Thymus (tissue), 11 donors: ENCODE data around the gene PTCH2. TPM values are rescaled to one million over a fixed set of nuclear protein-coding genes. Genes with fewer than 3 reads are reported as not detected.
"Not testable (repeated sequence)": the region's sequence is repeated elsewhere in the genome, so short reads cannot be mapped to it uniquely, and the experiment has no call there.

Experiments
- DNase-seq, 9 donors: peaks; one replicate each; pipeline ENCODE4 v3.0.0-alpha.2; 2013; ENCODE audit warnings: low spot score in 9 of 9, low read depth in 6 of 9, missing footprints in 1 of 9
- H3K27ac ChIP-seq, 2 donors: one replicate each; pipeline ENCODE4 v1.5.1; 2013; ENCODE audit warnings: control low read depth in 1 of 2, low read depth in 1 of 2, low read length in 1 of 2, mild to moderate bottlenecking in 1 of 2, moderate library complexity in 1 of 2
- H3K27me3 ChIP-seq, 2 donors: one replicate each; pipeline ENCODE4 v1.5.1; 2013; ENCODE audit warnings: low read length in 1 of 2; ENCODE audit not compliant: control insufficient read depth in 2 of 2, insufficient read depth in 1 of 2
- H3K36me3 ChIP-seq, 2 donors: one replicate each; pipeline ENCODE4 v1.5.1; 2013; ENCODE audit warnings: low read length in 1 of 2, mild to moderate bottlenecking in 1 of 2, moderate library complexity in 1 of 2; ENCODE audit not compliant: control insufficient read depth in 2 of 2, insufficient read depth in 2 of 2
- H3K4me1 ChIP-seq, 2 donors: one replicate each; pipeline ENCODE4 v1.5.1; 2013; ENCODE audit warnings: low read length in 2 of 2; ENCODE audit not compliant: control insufficient read depth in 2 of 2, insufficient read depth in 2 of 2
- H3K4me3 ChIP-seq, 2 donors: one replicate each; pipeline ENCODE4 v1.5.1; 2013; ENCODE audit warnings: low read length in 2 of 2, control low read depth in 1 of 2, mild to moderate bottlenecking in 1 of 2
- H3K9me3 ChIP-seq, 2 donors: one replicate each; pipeline ENCODE4 v1.5.1; 2013; ENCODE audit warnings: low read length in 1 of 2, mild to moderate bottlenecking in 1 of 2; ENCODE audit not compliant: control insufficient read depth in 2 of 2, insufficient read depth in 1 of 2
- WGBS: extraction: QIAGEN DNeasy Blood & Tissue Kit; methylation state at CpG from one replicate; pipeline ENCODE4 v1.1.7; 2013; 5-methylcytosine and 5-hydroxymethylcytosine counted together
- polyA plus RNA-seq: library from polyadenylated mRNA; stranded (reverse); fragments of 200-250 nt; gene quantifications from one replicate; pipeline ENCODE4 v1.2.3, GENCODE V29; 2013
- total RNA-seq: library from RNA; stranded (reverse); fragments of 120-200 nt; gene quantifications from one replicate; pipeline ENCODE4 v1.2.4, GENCODE V29; 2013
- donor health status: healthy.

PTCH2 gene
- total and polyA plus RNA-seq, 2 donors = 0.33 to 0.91 TPM

DNA sequence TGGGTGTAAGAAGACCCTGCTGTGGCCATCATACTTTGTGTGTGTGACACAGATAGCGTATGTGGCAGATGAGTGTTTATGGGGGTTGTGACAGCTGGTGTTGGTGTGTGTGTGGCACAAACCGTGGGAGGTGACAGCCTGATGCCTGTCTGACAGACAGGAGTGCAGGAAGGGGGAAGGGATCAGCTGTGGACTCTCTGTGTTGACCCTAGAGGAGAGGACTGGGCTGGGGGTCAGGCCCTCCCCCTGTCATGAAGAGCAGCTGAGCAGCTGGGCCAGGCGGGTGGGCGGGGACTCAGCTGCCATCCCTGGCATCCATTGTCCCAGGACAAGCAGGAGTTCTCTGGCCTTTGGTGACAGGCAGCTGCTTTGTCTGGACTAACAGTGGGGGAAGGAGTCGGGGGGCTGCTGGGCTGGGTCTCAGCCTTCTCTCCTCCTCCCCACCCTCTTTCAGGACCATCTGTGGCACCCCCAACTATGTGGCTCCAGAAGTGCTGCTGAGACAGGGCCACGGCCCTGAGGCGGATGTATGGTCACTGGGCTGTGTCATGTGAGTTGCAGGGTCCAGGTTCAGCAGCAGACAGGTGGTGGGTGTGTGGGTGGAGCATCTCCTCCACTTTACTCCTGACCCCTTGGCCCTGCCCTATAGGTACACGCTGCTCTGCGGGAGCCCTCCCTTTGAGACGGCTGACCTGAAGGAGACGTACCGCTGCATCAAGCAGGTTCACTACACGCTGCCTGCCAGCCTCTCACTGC, 40.6 kb downstream of the PTCH2 start:
- Histone ChIP-seq H3K4me1 (peaks cover 10 to 50% of the 10 kb centered on the region in 2 donors), H3K27me3 (no peaks in the 10 kb centered on the region), H3K27ac (no peak overlapping the region), H3K9me3 (no peaks in the 10 kb centered on the region), H3K4me3 (peak overlapping the region; percentile 24 to 37), H3K36me3 (peaks cover 36 to 43% of the 10 kb centered on the region in 2 donors)
- 96% methylated on average over 13 of the region's 13 CpGs for WGBS
- DNase-seq = no peak

DNA sequence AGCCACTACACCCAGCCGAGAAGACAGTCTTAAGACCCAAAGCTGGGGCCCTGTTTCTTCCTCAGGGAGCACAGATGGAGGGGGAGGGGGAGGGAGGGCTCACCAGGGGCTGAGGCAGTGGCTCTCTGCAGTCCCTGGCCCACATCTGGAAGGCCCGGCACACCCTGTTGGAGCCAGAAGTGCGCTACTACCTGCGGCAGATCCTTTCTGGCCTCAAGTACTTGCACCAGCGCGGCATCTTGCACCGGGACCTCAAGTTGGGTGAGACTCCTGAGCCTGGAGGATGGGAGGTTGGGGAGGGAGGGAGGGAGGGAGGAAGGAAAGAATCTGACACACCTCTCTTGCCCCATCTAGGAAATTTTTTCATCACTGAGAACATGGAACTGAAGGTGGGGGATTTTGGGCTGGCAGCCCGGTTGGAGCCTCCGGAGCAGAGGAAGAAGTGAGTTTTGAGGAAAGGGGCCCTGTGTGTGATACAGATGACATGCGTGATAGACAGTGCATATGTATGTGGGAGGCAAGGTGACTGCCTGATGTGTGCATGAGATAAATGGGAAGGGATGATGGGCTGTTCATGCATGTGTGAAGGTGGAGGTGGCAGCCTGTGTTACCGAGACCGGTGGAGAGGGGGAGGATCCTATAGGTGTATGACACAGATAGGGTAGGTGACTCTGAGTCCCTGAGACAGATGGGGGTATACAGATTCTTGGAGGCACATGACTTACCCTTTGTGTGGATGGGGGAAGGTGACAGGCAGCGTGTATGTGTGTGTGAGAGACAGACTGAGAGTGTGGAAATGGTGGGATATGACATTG, 41.4 kb downstream of the PTCH2 start:
- no peak for DNase-seq
- 87% methylated on average over 13 of the region's 13 CpGs for WGBS
- no peaks in the 10 kb centered on the region for H3K9me3 ChIP-seq

DNA sequence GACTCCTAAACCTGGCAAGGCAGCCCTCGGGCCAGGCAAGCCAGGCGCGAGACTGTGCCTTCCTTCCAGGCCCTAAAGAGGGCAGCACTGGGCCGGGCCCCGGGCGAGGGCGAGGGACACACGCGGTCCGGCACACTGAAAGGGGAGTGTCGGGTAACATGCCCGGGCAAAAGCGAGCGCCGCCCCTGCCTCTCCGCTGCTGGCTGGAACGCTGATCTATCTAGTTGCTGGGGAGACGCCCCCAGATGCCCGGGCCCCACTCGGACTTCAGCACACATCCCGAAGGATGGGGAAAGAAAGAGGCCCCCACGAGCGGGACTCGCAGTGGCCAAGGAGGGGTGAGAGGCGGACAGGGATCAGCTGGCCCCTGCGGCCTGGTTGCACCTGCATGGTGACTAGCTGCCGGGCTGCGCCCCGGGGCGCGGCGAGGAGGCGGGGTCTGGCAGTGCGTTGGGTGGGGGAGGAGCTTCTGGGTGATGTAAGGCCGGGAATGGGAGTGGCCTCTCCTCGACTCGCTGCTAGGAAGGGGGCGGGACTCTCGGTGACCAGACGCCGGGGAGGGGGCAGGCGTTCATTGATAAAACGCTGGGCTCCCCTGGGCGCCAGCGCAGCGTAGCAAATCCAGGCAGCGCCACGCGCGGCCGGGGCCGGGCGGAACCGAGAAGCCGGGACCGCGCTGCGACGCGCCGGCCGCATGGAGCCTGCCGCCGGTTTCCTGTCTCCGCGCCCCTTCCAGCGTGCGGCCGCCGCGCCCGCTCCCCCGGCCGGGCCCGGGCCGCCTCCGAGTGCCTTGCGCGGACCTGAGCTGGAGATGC, 43.1 kb downstream of the PTCH2 start, which contains the start of gene PLK3:
Gene PLK3, plus strand, starts transcription at position 608 of the 815 bp plus-strand sequence. Its CDS starts 87 bp downstream, at position 695.
- Histone ChIP-seq H3K36me3 (peaks cover 23 to 24% of the 10 kb centered on the region in 2 donors), H3K27me3 (no peaks in the 10 kb centered on the region), H3K9me3 (no peaks in the 10 kb centered on the region), H3K27ac (peak within 1 kb of the TSS; percentile 90 to 98), H3K4me3 (peak within 1 kb of the TSS; percentile 80 to 81), H3K4me1 (peaks cover 2 to 39% of the 10 kb centered on the region in 2 donors)
- WGBS = under 1% methylated on average over 79 of the region's 79 CpGs
- peak; percentile 91 to 97 (median 95) for DNase-seq

More for the DNA sequence above, 41.4 kb downstream of the PTCH2 start:
- no peaks in the 10 kb centered on the region for H3K27me3 ChIP-seq
- H3K27ac ChIP-seq = peak overlapping the region; percentile 21 to 26
- peak overlapping the region; percentile 24 to 37 for H3K4me3 ChIP-seq
- peaks cover 36% of the 10 kb centered on the region in 2 donors for H3K36me3 ChIP-seq
- peaks cover 3 to 43% of the 10 kb centered on the region in 2 donors for H3K4me1 ChIP-seq

DNA sequence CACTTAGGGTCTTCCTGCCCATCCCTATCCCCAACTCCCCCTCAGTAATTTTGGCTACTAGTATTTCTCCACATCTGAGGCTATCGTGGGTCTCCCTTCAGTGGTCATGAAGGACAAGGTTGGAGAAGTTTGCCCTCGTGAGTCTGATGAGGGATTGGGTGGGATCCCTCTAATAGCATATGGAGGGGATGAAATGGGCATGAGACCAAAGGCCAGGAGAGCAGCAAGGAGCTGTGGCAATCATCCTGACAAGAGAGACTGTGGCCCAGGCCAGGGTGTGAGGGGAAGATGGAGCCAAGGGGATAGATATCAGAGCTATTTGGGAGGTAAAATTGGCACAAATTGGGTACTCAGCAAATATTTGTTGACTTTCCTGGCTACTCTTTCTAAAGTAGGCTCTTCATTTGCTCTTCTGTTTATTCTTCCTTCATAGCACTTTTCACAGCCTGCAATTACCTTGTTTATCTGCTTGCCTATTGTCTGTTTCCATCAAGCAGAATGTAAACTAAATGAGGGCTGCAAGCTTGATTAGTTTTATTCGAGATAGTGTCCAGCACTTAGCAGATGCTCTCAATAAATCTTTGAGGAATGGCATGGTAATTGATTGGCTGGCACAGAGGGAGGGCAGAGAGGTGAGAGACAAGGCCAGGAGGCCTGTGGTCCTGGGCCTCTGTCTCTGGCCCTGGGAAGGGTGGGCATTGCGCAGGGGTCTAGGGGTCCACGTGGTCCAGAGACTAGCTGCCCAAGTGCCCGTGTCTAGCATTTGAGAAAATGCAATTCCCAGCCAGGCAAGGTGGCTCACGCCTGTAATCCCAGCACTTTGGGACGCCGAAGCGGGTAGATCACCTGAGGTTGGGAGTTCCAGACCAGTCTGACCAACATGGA, 44.3 kb downstream of the PTCH2 start:
- no peak overlapping the region for H3K4me3 ChIP-seq
- WGBS = 96% methylated on average over 10 of the region's 10 CpGs
- no peak for DNase-seq
- no peaks in the 10 kb centered on the region for H3K27me3 ChIP-seq
- no peaks in the 10 kb centered on the region for H3K9me3 ChIP-seq
- H3K4me1 ChIP-seq = peaks cover 2 to 39% of the 10 kb centered on the region in 2 donors
- peaks cover 11 to 13% of the 10 kb centered on the region in 2 donors for H3K36me3 ChIP-seq
- no peak overlapping the region for H3K27ac ChIP-seq

DNA sequence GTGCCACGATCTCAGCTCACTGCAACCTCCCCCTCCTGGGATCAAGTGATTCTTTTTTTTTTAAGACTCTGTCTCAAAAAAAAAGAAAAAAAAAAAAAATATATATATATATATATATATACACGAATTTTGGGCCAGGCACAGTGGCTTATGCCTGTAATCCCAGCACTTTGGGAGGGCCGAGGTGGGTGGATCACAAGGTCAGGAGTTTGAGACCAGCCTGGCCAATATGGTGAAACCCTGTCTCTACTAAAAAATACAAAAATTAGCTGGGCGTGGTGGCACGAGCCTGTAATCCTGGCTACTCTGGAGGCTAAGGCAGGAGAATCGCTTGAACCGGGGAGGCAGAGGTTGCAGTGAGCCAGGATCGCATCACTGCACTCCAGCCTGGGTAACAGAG, 45.2 kb downstream of the PTCH2 start:
- DNase-seq = not testable (repeated sequence)
- 96% methylated on average over 8 of the region's 8 CpGs for WGBS

DNA sequence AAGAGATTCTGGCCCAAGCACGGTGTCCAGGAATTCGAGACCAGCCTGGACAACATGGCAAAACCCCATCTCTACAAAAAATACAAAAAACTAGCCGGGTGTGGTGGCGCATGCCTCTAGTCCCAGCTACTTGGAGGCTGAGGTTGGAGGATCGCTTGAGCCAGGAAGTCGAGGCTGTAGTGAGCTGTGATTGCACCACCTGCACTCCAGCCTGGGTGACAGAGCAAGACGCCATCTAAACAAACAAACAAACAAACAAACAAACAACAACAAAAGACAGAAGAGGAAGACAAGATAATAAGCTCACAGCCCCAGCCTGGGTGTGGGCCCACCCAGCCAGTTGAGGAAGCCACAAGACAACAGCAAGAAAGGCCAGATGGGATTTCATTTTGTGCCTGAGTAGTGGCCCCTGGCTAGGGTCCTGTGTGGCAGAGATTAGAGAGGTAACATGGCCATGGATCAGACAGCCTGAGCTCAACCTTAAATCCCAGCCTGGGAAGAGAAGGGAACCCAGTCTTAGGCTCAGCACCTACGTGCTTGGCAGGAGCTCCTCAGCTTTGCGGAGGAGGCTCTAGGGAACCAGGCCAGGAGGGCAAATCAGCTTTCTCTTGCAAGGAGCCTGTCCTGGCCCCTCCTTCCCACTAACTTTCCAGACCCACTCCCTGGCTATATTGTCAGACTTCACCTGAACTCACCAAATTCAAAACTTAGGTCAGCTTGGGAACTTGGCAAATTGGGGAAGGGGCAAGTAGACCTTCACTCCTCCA, 50.1 kb downstream of the PTCH2 start:
- no peak for DNase-seq
- H3K27ac ChIP-seq = no peak overlapping the region

More for the DNA sequence above, 45.2 kb downstream of the PTCH2 start:
- H3K9me3 ChIP-seq, H3K27ac ChIP-seq, H3K4me3 ChIP-seq, H3K27me3 ChIP-seq, H3K36me3 ChIP-seq: not testable (repeated sequence)
- H3K4me1 ChIP-seq = peaks cover 2 to 35% of the 10 kb centered on the region in 2 donors

DNA sequence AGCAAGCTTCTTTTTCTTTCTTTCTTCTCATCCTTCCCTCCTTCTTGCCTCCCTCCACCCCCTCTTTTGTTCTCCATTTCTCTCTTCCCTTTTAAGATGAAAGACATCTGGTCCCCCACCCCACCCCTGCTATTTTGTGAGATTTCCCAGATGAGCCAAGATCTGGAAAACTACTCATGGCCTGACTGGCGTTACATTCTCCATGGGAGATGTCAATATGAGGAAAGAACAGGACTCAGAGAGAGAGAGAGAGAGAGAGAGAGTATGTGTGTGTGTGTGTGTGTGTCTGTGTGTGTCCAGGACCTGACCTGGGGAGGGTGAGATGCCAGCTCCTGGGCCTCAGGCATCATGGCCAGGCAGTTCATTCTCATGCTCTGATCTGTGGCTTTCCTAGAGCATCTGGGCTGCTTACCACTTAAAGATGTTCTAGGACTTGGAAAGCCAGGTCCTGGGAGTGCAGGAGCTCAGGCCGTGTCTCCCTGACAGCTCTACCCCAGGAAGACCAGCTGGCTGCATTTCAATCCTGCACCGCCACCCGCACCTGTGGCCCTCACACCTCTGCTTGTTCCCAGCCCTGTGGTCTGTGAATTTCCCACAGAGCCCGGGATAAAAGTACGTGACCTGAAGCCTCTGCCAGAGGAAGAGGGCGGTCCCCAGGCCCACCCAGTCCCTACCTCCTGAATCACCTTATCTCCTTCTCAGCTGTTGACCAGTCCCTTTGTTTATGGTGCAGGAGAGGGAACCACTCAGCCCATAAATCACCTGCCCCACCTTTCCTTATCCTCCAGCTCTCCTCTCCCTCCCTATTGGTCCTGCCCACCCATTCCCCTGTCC, 51.9 kb downstream of the PTCH2 start:
- peak overlapping the region in 1 of 2 donors; percentile 18 for H3K27ac ChIP-seq
- no peaks in the 10 kb centered on the region for H3K36me3 ChIP-seq
- H3K27me3 ChIP-seq = peaks cover 0 to 3% of the 10 kb centered on the region in 2 donors
- no peak for DNase-seq
- H3K4me3 ChIP-seq = no peak overlapping the region
- H3K4me1 ChIP-seq = peaks cover 0 to 5% of the 10 kb centered on the region in 2 donors
- no peaks in the 10 kb centered on the region for H3K9me3 ChIP-seq
- WGBS = 84% methylated on average over 7 of the region's 7 CpGs

More for the DNA sequence above, 50.1 kb downstream of the PTCH2 start:
- Histone ChIP-seq H3K27me3 (no peaks in the 10 kb centered on the region), H3K4me3 (no peak overlapping the region), H3K36me3 (no peaks in the 10 kb centered on the region), H3K9me3 (no peaks in the 10 kb centered on the region), H3K4me1 (no peaks in the 10 kb centered on the region)
- 94% methylated on average over 9 of the region's 9 CpGs for WGBS
